Vagina (tissue), 2 donors: ENCODE data around the gene FAM83B. TPM values are rescaled to one million over a fixed set of nuclear protein-coding genes. Genes with fewer than 3 reads are reported as not detected.

Experiments used
- DNase-seq, 2 donors: peaks; one replicate each; pipeline ENCODE4 v3.0.0-alpha.2; 2017; ENCODE audit errors: extremely low spot score in 2 of 2
- H3K27ac ChIP-seq: fragments of 200-600 bp; sonication (generic); one replicate; pipeline ENCODE4 v1.5.1; 2019
- H3K27me3 ChIP-seq: fragments of 200-600 bp; sonication (generic); one replicate; pipeline ENCODE4 v1.5.1; 2019
- H3K36me3 ChIP-seq, 2 donors: fragments of 200-600 bp; sonication (generic); one replicate each; pipeline ENCODE4 v1.5.1; 2017 to 2019
- H3K4me1 ChIP-seq: fragments of 200-600 bp; sonication (generic); one replicate; pipeline ENCODE4 v1.5.1; 2019
- H3K4me3 ChIP-seq, 2 donors: fragments of 200-600 bp; sonication (generic); 1 replicate in 1 of 2; 2 replicates in 1 of 2; pipeline ENCODE4 v1.5.1; 2016 to 2019
- H3K9me3 ChIP-seq: fragments of 200-600 bp; sonication (generic); one replicate; pipeline ENCODE4 v1.5.1; 2019
- CTCF ChIP-seq, 3 experiments: fragments of 450-650 bp in 2 of 3; fragments of 200-600 bp in 1 of 3; sonication (generic) in 1 of 3; IDR thresholded peaks; one replicate each; pipeline ENCODE4 v1.5.1; 2017 to 2019; ENCODE audit warnings: antibody characterized with exemption in 3 of 3, mild to moderate bottlenecking in 2 of 3, moderate library complexity in 2 of 3
- POLR2A ChIP-seq, 2 donors: fragments of 450-650 bp; IDR thresholded peaks; one replicate each; pipeline ENCODE4 v1.6.1; 2017; ENCODE audit warnings: antibody characterized with exemption in 2 of 2, mild to moderate bottlenecking in 2 of 2, moderate library complexity in 2 of 2
- POLR2AphosphoS5 ChIP-seq, 2 donors: sonication (generic); formaldehyde crosslinking; IDR thresholded peaks; one replicate each; pipeline ENCODE4 v1.9.0; 2017; ENCODE audit warnings: antibody characterized with exemption in 2 of 2, mild to moderate bottlenecking in 2 of 2, low read depth in 1 of 2; ENCODE audit not compliant: insufficient read depth in 1 of 2
- intact Hi-C: fragments of 100-400 bp; cut with DNase I; formaldehyde crosslinking; loops from one replicate; pipeline ENCODE4 v1.15.1; 2023
- total RNA-seq: library from RNA; depleted of rRNA; stranded (reverse); fragments of >200 nt; gene quantifications from one replicate; pipeline ENCODE4 v1.2.3, GENCODE V29; 2016

Gene FAM83B
- total RNA-seq, 1 donor from 2014 or later, result 35.8 TPM

- Histone ChIP-seq H3K4me1 (no peaks in the 10 kb centered on the region), H3K36me3 (no peaks in the 10 kb centered on the region), H3K27ac (no peak overlapping the region), H3K27me3 (no peaks in the 10 kb centered on the region), H3K4me3 (no peak overlapping the region), H3K9me3 (no peaks in the 10 kb centered on the region)
- no peak for DNase-seq
- intact Hi-C loops, result no loop called here
- TF ChIP-seq POLR2A (IDR thresholded peaks at IDR 0.05) (no peak), POLR2AphosphoS5 (IDR thresholded peaks at IDR 0.05; ENCODE audit: insufficient read depth in 1 of 2, low read depth in 1 of 2) (no peak), CTCF (IDR thresholded peaks at IDR 0.05) (no peak)
Observed at GRCh38 chr6:54913211-54913610, 66.6 kb downstream of the FAM83B start.

- Histone ChIP-seq H3K4me1 (no peaks in the 10 kb centered on the region), H3K27ac (no peak overlapping the region), H3K4me3 (no peak overlapping the region), H3K36me3 (no peaks in the 10 kb centered on the region), H3K9me3 (no peaks in the 10 kb centered on the region), H3K27me3 (no peaks in the 10 kb centered on the region)
- peak in 1 of 2 donors; percentile 30 for TF ChIP-seq POLR2AphosphoS5 (IDR thresholded peaks at IDR 0.05; ENCODE audit: insufficient read depth in 1 of 2, low read depth in 1 of 2)
- TF ChIP-seq CTCF (IDR thresholded peaks at IDR 0.05), result no peak
- DNase-seq, result no peak
- intact Hi-C loops, result no loop called here
Observed at GRCh38 chr6:54916858-54917257, 70.3 kb downstream of the FAM83B start.

GRCh38 chr6:54920628-54921027 is 74.1 kb downstream of the FAM83B start:
- Histone ChIP-seq H3K27me3 (no peaks in the 10 kb centered on the region), H3K27ac (no peak overlapping the region), H3K36me3 (no peaks in the 10 kb centered on the region), H3K4me3 (no peak overlapping the region), H3K4me1 (no peaks in the 10 kb centered on the region), H3K9me3 (no peaks in the 10 kb centered on the region)
- TF ChIP-seq POLR2AphosphoS5 (IDR thresholded peaks at IDR 0.05; ENCODE audit: insufficient read depth in 1 of 2, low read depth in 1 of 2) (no peak), CTCF (IDR thresholded peaks at IDR 0.05) (no peak), POLR2A (IDR thresholded peaks at IDR 0.05) (no peak)
- DNase-seq, result no peak
- intact Hi-C loops, result no loop called here

GRCh38 chr6:54921891-54922290 is 75.3 kb downstream of the FAM83B start:
- Histone ChIP-seq H3K36me3 (no peaks in the 10 kb centered on the region), H3K27me3 (no peaks in the 10 kb centered on the region), H3K4me1 (no peaks in the 10 kb centered on the region), H3K9me3 (no peaks in the 10 kb centered on the region), H3K4me3 (no peak overlapping the region), H3K27ac (no peak overlapping the region)
- intact Hi-C loops, result no loop called here
- TF ChIP-seq POLR2AphosphoS5 (IDR thresholded peaks at IDR 0.05; ENCODE audit: insufficient read depth in 1 of 2, low read depth in 1 of 2), result no peak
- TF ChIP-seq CTCF (IDR thresholded peaks at IDR 0.05), result no peak
- TF ChIP-seq POLR2A (IDR thresholded peaks at IDR 0.05), result no peak
- DNase-seq, result no peak

GRCh38 chr6:54929245-54929909 is 82.8 kb downstream of the FAM83B start:
- Histone ChIP-seq H3K36me3 (no peaks in the 10 kb centered on the region), H3K27me3 (no peaks in the 10 kb centered on the region), H3K9me3 (no peaks in the 10 kb centered on the region), H3K4me1 (no peaks in the 10 kb centered on the region), H3K4me3 (no peak overlapping the region), H3K27ac (no peak overlapping the region)
- intact Hi-C loops, result no loop called here
- no peak for DNase-seq
- TF ChIP-seq CTCF (IDR thresholded peaks at IDR 0.05), result no peak
- TF ChIP-seq POLR2AphosphoS5 (IDR thresholded peaks at IDR 0.05; ENCODE audit: insufficient read depth in 1 of 2, low read depth in 1 of 2), result no peak
- TF ChIP-seq POLR2A (IDR thresholded peaks at IDR 0.05), result no peak
